Neural cell (in vitro differentiated cells): Measurements from ENCODE around the gene SH3D19.

ENCODE experiments used
- EZH2 ChIP-seq: fragments of 200-600, 300-800 bp; shearing (Covaris generic), sonication (generic); IDR thresholded peaks from 2 replicates; pipeline ENCODE4 v1.6.1; 2014; ENCODE audit warnings: antibody characterized with exemption, low read length, borderline replicate concordance, mild to moderate bottlenecking; ENCODE audit not compliant: insufficient read depth, poor library complexity, severe bottlenecking
- POLR2AphosphoS5 ChIP-seq: IDR thresholded peaks from 2 replicates; pipeline ENCODE4 v1.6.1; 2012
- TF ChIP-seq, protein P1 (sequence below): IDR thresholded peaks from 2 replicates; pipeline ENCODE4 v1.6.1; 2012; ENCODE audit warnings: borderline replicate concordance
- TF ChIP-seq, protein P2 (sequence below): fragments of 450-650 bp; IDR thresholded peaks from 2 replicates; pipeline ENCODE4 v1.5.1; 2014; ENCODE audit warnings: antibody characterized with exemption, mild to moderate bottlenecking, moderate library complexity; ENCODE audit not compliant: poor library complexity, severe bottlenecking

DNA sequence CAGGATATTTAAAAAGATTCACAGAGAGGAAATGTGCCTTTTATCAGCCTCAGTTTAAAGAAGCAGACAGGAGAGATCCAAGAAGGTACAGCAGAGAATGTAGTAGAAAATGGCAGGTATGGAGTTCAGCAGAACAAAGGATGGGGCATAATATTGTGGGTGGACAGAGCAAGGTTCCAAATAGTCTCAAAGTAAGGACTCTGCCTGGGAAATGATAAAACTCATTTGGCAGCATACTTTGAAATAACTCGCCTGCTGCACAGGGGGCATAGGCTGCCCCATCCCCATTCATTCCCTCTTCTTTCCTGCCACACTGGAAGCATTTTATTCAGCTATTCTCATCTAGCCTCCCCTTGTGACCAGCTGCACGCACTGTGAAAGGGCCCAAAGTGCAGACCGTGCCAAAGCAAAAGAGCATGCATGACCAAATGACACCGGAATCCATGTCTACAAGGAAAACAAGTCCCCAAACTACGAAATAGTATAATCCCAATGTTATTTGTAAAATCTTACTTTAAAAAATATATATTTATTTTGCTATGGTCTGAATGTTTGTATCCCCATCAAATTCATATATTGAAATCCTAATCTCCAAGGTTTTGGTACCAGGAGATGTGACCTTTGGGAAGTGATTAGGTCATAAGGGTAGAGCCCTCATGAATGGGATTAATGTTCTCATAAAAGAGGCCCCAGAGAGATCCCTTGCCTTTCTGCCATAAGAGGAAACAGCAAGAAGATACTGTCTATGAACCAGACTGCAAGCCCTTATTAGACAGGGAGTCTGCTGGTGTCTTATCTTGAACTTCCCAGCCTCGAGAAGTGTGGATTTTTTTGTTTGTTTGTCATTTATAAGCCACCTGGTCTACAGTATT, 125.8 kb downstream of the SH3D19 start:
- no peak for TF ChIP-seq EZH2
- no peak for TF ChIP-seq POLR2AphosphoS5
- TF ChIP-seq, protein P1, sequence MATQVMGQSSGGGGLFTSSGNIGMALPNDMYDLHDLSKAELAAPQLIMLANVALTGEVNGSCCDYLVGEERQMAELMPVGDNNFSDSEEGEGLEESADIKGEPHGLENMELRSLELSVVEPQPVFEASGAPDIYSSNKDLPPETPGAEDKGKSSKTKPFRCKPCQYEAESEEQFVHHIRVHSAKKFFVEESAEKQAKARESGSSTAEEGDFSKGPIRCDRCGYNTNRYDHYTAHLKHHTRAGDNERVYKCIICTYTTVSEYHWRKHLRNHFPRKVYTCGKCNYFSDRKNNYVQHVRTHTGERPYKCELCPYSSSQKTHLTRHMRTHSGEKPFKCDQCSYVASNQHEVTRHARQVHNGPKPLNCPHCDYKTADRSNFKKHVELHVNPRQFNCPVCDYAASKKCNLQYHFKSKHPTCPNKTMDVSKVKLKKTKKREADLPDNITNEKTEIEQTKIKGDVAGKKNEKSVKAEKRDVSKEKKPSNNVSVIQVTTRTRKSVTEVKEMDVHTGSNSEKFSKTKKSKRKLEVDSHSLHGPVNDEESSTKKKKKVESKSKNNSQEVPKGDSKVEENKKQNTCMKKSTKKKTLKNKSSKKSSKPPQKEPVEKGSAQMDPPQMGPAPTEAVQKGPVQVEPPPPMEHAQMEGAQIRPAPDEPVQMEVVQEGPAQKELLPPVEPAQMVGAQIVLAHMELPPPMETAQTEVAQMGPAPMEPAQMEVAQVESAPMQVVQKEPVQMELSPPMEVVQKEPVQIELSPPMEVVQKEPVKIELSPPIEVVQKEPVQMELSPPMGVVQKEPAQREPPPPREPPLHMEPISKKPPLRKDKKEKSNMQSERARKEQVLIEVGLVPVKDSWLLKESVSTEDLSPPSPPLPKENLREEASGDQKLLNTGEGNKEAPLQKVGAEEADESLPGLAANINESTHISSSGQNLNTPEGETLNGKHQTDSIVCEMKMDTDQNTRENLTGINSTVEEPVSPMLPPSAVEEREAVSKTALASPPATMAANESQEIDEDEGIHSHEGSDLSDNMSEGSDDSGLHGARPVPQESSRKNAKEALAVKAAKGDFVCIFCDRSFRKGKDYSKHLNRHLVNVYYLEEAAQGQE: no peak
- TF ChIP-seq, protein P2, sequence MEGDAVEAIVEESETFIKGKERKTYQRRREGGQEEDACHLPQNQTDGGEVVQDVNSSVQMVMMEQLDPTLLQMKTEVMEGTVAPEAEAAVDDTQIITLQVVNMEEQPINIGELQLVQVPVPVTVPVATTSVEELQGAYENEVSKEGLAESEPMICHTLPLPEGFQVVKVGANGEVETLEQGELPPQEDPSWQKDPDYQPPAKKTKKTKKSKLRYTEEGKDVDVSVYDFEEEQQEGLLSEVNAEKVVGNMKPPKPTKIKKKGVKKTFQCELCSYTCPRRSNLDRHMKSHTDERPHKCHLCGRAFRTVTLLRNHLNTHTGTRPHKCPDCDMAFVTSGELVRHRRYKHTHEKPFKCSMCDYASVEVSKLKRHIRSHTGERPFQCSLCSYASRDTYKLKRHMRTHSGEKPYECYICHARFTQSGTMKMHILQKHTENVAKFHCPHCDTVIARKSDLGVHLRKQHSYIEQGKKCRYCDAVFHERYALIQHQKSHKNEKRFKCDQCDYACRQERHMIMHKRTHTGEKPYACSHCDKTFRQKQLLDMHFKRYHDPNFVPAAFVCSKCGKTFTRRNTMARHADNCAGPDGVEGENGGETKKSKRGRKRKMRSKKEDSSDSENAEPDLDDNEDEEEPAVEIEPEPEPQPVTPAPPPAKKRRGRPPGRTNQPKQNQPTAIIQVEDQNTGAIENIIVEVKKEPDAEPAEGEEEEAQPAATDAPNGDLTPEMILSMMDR: no peak
